ENCODE measurements around the gene TAF1.

DNA sequence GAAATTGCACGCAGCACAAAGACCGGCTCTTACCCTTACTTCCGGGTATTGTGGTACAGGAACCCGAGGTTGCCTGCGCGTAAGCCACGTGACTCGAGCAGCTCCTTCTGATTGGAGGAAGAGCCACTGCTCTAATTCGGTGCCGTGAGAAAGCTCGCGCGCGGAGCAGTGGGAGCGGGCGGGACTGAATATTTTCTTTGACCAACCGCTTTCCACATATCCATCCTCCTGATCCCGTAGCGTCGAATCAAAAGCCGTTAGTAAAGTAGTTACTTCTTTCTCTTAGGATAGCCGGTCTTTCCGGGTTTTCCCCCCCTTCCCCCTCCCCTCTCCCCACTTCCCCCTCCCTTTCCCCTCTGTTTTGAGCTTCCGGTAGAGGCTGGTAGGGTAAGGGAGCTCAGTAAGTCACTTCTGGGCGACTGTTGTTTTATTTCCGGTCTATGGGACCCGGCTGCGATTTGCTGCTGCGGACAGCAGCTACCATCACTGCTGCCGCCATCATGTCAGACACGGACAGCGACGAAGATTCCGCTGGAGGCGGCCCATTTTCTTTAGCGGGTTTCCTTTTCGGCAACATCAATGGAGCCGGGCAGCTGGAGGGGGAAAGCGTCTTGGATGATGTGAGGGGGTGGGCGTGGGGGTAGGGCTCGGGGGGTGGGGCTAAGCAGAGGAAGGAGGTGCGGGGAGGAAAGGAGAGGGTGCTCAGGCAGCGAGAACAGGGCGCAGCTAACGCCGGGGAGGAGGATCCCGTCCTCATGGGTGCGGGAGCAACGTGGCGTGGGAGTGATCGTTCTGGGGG, at the start of gene TAF1:
- TF ChIP-seq, protein P1, sequence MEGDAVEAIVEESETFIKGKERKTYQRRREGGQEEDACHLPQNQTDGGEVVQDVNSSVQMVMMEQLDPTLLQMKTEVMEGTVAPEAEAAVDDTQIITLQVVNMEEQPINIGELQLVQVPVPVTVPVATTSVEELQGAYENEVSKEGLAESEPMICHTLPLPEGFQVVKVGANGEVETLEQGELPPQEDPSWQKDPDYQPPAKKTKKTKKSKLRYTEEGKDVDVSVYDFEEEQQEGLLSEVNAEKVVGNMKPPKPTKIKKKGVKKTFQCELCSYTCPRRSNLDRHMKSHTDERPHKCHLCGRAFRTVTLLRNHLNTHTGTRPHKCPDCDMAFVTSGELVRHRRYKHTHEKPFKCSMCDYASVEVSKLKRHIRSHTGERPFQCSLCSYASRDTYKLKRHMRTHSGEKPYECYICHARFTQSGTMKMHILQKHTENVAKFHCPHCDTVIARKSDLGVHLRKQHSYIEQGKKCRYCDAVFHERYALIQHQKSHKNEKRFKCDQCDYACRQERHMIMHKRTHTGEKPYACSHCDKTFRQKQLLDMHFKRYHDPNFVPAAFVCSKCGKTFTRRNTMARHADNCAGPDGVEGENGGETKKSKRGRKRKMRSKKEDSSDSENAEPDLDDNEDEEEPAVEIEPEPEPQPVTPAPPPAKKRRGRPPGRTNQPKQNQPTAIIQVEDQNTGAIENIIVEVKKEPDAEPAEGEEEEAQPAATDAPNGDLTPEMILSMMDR (conservative IDR thresholded peaks at IDR 0.05; ENCODE audit: low read length), result no peak
- TF ChIP-seq EZH2phosphoT487 (IDR thresholded peaks at IDR 0.05; ENCODE audit: borderline replicate concordance), result no peak

Measured in Loucy (cell line).